HG02981 (cell line): ENCODE results near the gene ZNF106.

Experiments
- ATAC-seq: cut with Tn5 transposase; IDR thresholded peaks from one replicate; pipeline ENCODE4 v1.9.1; 2021; ENCODE audit warnings: mild to moderate bottlenecking, moderate library complexity; ENCODE audit not compliant: unreplicated experiment

ZNF106 gene

DNA sequence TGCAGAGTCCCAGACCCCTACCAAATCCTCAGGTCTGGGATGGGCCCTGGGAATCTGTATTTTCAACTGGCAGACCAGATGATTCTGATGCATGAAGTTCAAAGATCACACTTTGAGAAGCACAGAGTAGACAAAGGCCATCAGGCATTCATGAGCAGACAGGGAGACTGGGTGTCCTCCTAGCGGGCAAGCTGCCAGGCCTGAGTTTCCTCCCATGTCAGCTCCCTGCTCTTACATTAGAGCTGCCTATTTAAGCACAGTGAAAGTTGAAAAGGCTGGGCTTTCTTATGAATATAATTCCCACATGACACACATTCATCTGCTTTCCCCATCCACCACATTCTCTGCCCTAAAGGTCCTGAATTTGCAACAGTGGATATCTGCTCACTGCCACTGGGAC lies 117.7 kb downstream of the ZNF106 start:
- ATAC-seq: no peak

DNA sequence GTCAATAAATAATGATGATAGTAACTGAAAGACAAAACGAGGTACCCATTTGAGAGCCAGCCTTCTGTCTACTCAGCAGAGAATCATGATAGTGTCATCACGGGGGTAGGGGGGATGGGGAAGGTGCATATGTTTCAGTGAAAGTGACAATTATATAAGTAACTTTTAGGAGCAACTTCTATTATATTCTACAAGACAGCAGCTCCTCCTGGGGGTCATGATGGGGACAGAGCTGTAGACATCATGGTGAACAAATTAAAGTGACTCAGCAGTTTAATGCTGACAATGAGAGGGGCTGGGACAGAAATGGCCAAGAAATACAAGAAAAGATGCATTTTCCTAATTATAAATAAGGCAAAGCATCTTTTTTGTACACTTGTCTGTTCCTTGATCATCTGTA lies 119.8 kb downstream of the ZNF106 start:
- no peak for ATAC-seq

DNA sequence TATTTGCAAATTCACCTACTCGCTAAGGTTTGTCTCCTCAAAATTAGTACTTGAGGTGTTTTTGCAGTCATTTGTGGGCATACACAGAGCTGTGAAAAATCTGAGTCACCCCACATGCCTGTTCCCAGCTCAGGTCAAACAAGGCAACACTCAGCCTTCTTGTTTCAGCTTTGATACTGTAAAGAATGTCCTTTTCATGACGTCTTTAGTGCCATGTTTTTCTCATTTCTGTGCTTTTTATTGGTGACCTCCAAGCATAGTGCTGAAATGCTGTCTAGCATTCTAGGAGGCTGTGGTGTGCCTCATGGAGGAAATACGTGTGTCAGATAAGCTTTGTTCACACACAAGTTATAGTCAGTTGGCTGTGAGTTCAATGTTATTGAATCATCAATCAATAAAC lies 122.8 kb downstream of the ZNF106 start:
- ATAC-seq: no peak

DNA sequence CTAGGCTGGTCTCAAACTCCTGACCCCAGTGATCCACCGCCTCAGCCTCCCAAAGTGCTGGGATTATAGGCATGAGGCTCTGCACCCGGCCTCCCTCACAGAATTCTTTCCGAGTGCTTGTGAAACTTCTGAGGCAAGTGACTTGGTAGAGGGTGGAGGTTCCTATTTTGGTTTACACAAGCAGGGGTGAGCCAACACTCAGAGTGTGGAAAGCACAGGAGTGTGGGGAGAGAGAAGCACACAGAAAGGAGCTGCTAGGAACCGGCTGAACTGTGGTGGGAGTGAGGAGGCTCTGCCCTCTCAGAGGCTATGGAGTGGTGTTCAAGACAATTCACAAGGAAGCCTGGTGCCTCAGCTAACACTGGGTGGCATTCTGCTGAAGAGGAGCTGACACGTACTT lies 123.9 kb downstream of the ZNF106 start:
- ATAC-seq: no peak

DNA sequence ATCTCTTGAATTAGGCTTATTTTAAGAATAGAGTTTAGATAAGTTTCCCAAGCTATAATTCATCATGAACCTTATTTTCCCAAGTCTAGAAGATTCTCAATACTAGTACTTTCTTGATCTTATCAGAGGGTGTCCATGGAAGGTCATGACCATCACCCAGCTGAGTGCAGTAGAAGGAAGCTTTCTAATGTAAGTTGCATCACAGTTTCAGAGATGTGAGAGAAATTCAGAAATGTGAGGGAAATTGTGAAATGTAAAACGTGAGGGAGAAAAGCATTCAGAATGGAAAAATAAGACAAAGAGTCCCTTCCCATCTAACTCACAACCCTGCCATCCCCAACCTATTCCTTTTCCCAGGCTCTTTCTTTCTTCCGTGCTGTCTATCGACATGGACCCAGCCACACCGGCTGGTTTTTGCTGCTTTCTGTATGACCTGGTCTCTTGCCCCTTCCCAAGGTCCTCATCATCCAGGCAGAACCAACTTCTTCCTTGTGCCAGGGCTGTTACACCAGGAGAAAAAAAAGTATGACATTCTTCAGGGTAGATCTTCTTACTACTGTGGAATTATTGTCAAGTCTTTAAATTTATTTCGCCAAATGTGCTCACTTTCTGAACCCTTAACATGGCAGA lies 124.9 kb downstream of the ZNF106 start:
- ATAC-seq: no peak

DNA sequence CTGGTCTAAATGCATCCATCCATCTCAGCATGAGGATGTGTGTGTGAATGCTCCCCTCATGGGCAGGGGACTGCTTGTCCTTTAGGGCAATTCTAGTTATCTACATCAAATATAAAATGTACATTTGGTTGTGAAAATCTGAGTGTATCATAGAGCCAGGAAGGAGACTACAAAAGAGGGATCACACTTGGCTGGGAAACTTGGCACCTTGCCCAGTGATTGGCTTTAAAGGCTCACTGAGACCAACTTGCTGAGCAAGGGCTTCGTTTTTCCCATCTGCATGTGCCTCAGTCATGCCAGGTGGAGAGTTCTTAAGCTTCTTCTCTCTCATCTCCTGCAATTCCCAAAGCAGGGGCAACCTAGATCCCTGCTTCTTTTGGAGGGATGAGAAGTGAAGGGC lies 126.4 kb downstream of the ZNF106 start:
- ATAC-seq: no peak

DNA sequence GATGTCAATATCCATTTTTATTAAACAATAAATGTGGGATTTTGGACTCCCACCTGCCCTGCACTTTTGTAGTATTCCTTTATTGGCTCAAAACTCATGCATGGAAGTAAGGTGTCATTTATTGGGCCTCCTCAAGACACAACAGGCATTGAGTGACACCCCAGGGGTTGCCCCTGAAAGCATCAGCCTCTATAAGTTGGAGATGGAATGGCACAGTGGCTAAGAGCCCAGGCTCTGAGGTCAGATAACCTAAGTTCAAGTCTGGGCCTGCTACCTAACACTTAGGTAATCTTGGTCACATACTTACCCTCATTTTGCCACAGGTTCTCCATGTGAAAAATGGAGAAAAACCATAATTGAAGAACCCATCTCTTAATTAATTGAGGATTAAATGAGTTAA lies 127.0 kb downstream of the ZNF106 start:
- no peak for ATAC-seq

DNA sequence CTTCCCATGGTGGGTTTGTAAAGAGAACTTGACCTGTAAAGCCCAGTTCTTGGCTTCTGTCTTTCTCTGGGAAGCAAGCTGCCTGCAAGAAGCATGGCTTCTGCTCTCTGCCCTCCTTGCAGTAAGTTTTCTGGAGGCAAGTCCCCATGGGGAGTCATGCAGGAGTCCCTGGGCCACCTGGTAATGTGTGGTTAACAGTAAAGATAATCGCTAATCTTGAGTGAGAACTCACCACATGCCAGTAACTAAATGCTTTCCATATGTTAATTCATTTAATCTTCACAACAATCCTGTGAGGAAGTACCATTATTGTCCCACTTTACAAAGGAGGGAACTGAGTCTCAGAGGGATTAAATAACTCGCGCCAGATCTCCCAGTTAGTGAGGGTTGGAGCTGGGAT lies 127.5 kb downstream of the ZNF106 start:
- ATAC-seq: no peak
